ENCODE results near the gene OR4B1.

DNA sequence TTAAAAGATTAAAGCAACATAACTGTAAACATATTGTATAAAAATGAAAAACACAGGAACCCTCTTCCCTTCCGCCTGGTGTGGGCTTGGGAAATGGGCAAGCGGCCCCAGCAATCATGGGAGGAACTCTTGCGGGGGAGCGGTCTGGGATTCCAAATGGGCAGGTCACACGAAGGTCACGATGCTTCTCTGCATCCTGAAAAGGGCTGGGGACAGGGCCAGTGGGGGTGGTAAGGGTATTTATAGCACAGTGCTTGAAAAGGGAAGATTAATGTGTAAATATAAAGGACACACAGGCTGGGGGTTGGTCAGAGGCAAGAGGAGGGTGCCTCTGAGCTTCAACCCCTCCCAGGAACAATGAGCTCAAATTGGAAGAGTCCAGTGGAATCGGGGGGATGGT lies 46.9 kb upstream of the OR4B1 start:
- TF ChIP-seq, protein P1, sequence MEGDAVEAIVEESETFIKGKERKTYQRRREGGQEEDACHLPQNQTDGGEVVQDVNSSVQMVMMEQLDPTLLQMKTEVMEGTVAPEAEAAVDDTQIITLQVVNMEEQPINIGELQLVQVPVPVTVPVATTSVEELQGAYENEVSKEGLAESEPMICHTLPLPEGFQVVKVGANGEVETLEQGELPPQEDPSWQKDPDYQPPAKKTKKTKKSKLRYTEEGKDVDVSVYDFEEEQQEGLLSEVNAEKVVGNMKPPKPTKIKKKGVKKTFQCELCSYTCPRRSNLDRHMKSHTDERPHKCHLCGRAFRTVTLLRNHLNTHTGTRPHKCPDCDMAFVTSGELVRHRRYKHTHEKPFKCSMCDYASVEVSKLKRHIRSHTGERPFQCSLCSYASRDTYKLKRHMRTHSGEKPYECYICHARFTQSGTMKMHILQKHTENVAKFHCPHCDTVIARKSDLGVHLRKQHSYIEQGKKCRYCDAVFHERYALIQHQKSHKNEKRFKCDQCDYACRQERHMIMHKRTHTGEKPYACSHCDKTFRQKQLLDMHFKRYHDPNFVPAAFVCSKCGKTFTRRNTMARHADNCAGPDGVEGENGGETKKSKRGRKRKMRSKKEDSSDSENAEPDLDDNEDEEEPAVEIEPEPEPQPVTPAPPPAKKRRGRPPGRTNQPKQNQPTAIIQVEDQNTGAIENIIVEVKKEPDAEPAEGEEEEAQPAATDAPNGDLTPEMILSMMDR (IDR thresholded peaks at IDR 0.05; ENCODE audit: extremely low read depth in 1 of 2, insufficient read depth in 1 of 2, low read depth in 1 of 2, low read length in 2 of 2): no peak
- TF ChIP-seq POLR2A (IDR thresholded peaks at IDR 0.05; ENCODE audit: low read depth, low read length) (no peak), JUN (IDR thresholded peaks at IDR 0.05; ENCODE audit: borderline replicate concordance, insufficient read depth, insufficient read length, low read depth) (no peak), POLR2AphosphoS5 (IDR thresholded peaks at IDR 0.05; ENCODE audit: insufficient read depth, low read depth, low read length) (no peak), MAX (IDR thresholded peaks at IDR 0.05; ENCODE audit: insufficient read depth, insufficient read length) (no peak), EZH2 (IDR thresholded peaks at IDR 0.05; ENCODE audit: borderline replicate concordance, low read depth, low read length, severe bottlenecking) (no peak)

Data from endothelial cell of umbilical vein (primary cell).